ENCODE measurements around the gene TMEM138. TPM values are rescaled to one million over a fixed set of nuclear protein-coding genes. Genes with fewer than 3 reads are reported as not detected.

TMEM138 gene
- total RNA-seq, 1 donor from 2014 or later: 19.9 TPM

GRCh38 chr11:61406067-61406466 is 43.9 kb downstream of the TMEM138 start:
- intact Hi-C loops (cut with DNase I): no loop called here
- Histone ChIP-seq H3K36me3 (peaks cover 0 to 88% of the 10 kb centered on the region in 2 donors), H3K27me3 (no peaks in the 10 kb centered on the region), H3K9me3 (no peaks in the 10 kb centered on the region), H3K27ac (no peak overlapping the region), H3K4me1 (no peaks in the 10 kb centered on the region), H3K4me3 (no peak overlapping the region)
- DNase-seq (ENCODE audit: extremely low spot score in 2 of 2): no peak
- TF ChIP-seq POLR2AphosphoS5 (IDR thresholded peaks at IDR 0.05; ENCODE audit: insufficient read depth in 1 of 2, low read depth in 1 of 2) (no peak), CTCF (IDR thresholded peaks at IDR 0.05) (no peak), POLR2A (IDR thresholded peaks at IDR 0.05) (no peak)

- Histone ChIP-seq H3K4me1 (no peaks in the 10 kb centered on the region), H3K4me3 (no peak overlapping the region), H3K36me3 (peaks cover 0 to 99% of the 10 kb centered on the region in 2 donors), H3K27me3 (no peaks in the 10 kb centered on the region), H3K27ac (no peak overlapping the region), H3K9me3 (no peaks in the 10 kb centered on the region)
- DNase-seq (ENCODE audit: extremely low spot score in 2 of 2): no peak
- TF ChIP-seq POLR2AphosphoS5 (IDR thresholded peaks at IDR 0.05; ENCODE audit: insufficient read depth in 1 of 2, low read depth in 1 of 2) (no peak), CTCF (IDR thresholded peaks at IDR 0.05) (no peak), POLR2A (IDR thresholded peaks at IDR 0.05) (no peak)
- intact Hi-C loops (cut with DNase I): no loop called here
These were observed 45.0 kb downstream of the TMEM138 start for GRCh38 chr11:61406991-61407728.

GRCh38 chr11:61411589-61411988 is 49.4 kb downstream of the TMEM138 start:
- no peaks in the 10 kb centered on the region for H3K27me3 ChIP-seq
- peaks cover 4 to 100% of the 10 kb centered on the region in 2 donors for H3K36me3 ChIP-seq
- no peaks in the 10 kb centered on the region for H3K4me1 ChIP-seq
- H3K9me3 ChIP-seq: no peaks in the 10 kb centered on the region
- DNase-seq (ENCODE audit: extremely low spot score in 2 of 2): no peak
- TF ChIP-seq POLR2A (IDR thresholded peaks at IDR 0.05) (no peak), POLR2AphosphoS5 (IDR thresholded peaks at IDR 0.05; ENCODE audit: insufficient read depth in 1 of 2, low read depth in 1 of 2) (no peak), CTCF (IDR thresholded peaks at IDR 0.05) (no peak)
- no peak overlapping the region for H3K27ac ChIP-seq
- intact Hi-C loops (cut with DNase I): no loop called here
- no peak overlapping the region for H3K4me3 ChIP-seq

- Histone ChIP-seq H3K9me3 (no peaks in the 10 kb centered on the region), H3K4me3 (no peak overlapping the region), H3K27me3 (no peaks in the 10 kb centered on the region), H3K27ac (no peak overlapping the region), H3K4me1 (peaks cover 13% of the 10 kb centered on the region), H3K36me3 (peaks cover 4 to 98% of the 10 kb centered on the region in 2 donors)
- no peak for DNase-seq (ENCODE audit: extremely low spot score in 2 of 2)
- intact Hi-C loops (cut with DNase I): no loop called here
- TF ChIP-seq CTCF (IDR thresholded peaks at IDR 0.05): no peak
- no peak for TF ChIP-seq POLR2A (IDR thresholded peaks at IDR 0.05)
- TF ChIP-seq POLR2AphosphoS5 (IDR thresholded peaks at IDR 0.05; ENCODE audit: insufficient read depth in 1 of 2, low read depth in 1 of 2): no peak
These were observed 51.3 kb downstream of the TMEM138 start for GRCh38 chr11:61413496-61413895.

GRCh38 chr11:61414547-61414946 is 52.4 kb downstream of the TMEM138 start:
- TF ChIP-seq POLR2AphosphoS5 (IDR thresholded peaks at IDR 0.05; ENCODE audit: insufficient read depth in 1 of 2, low read depth in 1 of 2) (no peak), POLR2A (IDR thresholded peaks at IDR 0.05) (no peak), CTCF (IDR thresholded peaks at IDR 0.05) (no peak)
- no peak for DNase-seq (ENCODE audit: extremely low spot score in 2 of 2)
- H3K4me3 ChIP-seq: no peak overlapping the region
- intact Hi-C loops (cut with DNase I): no loop called here
- no peaks in the 10 kb centered on the region for H3K27me3 ChIP-seq
- peaks cover 4 to 98% of the 10 kb centered on the region in 2 donors for H3K36me3 ChIP-seq
- peaks cover 18% of the 10 kb centered on the region for H3K4me1 ChIP-seq
- no peaks in the 10 kb centered on the region for H3K9me3 ChIP-seq
- no peak overlapping the region for H3K27ac ChIP-seq

Measured in vagina (tissue), 2 donors.